GM21786 (cell line): ENCODE results near the gene RNF225.
"Not testable (repeated sequence)": the region's sequence is repeated elsewhere in the genome, so short reads cannot be mapped to it uniquely, and the experiment has no call there.

Source experiments
- ATAC-seq: cut with Tn5 transposase; IDR thresholded peaks from one replicate; pipeline ENCODE4 v1.9.1; 2021; ENCODE audit not compliant: unreplicated experiment

Gene RNF225

GRCh38 chr19:58407658-58408151, 12.2 kb downstream of the RNF225 start:
- no peak for ATAC-seq

- peak; percentile 90 for ATAC-seq
Observed at GRCh38 chr19:58408152-58409009, 12.9 kb downstream of the RNF225 start, which contains the start of gene ZNF584. Gene ZNF584, plus strand, starts transcription at chr19:58408649. Its CDS starts 499 bp downstream, at chr19:58409148.

DNA sequence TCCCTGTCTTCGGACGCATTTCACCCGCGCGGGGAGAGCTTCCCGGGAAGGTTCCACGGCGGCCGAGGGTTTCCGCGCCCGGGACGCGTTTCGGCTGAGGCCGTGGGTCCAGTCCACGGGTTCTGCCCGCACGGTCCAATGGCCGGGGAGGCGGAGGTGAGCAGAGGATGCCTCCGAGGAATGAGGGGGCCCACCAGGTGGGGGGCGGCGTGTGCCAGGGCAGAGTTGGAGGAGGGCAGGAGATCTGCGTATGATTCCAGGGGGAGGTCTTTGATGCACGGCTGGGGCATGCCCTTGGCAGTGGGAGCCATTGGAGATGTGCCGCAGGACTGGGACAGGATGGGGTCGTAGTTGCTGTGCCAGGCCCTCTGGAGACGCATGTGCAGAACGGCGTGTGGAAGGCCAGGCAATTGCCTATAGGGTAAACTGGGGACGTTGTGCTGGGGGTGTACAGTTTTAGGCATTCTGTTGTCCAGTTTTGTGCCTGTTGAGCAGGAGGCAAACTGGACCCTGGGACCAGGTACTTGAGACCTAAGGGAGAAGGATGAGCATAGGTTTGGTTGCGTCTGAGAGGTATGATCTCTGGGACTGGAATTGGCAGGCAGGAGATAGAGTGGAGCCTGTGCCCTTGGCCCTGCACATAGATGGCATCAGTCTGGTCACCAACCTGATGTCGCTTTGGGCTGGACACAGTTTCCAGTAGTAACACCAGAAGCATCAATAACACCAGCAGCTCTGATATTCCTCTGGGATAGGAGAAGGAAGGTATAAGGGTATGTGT, 13.7 kb downstream of the RNF225 start:
- ATAC-seq: no peak

DNA sequence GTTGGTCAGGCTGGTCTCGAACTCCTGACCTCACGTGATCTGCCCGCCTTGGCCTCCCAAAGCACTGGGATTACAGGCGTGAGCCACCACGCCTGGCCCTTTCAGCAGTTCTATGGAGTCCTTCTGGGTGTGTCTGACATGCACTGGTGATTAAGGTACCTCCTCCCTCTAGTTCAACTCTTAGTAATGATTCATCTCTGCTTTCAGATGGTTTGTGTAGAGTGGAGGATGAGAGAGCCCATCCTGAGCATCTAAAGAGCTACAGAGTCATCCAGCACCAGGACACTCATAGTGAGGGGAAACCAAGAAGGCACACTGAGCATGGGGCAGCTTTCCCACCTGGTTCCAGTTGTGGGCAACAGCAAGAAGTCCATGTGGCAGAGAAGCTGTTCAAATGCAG, 21.1 kb downstream of the RNF225 start:
- no peak for ATAC-seq

GRCh38 chr19:58417071-58417470, 21.6 kb downstream of the RNF225 start:
- no peak for ATAC-seq

- no peak for ATAC-seq
Observed at GRCh38 chr19:58428617-58429016, 33.2 kb downstream of the RNF225 start.

DNA sequence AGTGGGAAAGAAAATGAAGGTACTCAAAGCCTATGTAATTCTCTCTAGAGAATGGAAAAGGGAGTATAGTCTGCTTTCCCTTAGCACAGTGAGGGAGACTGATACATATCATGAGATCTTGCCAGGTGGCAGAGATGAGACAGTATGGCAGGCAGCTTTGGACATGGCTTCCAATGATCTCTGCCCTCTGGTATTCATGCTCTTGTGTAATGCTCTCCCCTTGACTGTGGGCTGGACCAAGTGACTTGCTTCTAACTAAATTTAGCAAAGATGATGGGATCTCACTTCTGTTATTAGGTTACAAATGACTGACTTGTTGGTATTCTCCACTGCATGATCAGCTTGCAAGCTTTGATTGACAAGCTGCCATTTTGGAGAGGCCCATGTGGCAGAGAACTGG, 34.3 kb downstream of the RNF225 start:
- ATAC-seq: no peak

- no peak for ATAC-seq
Observed at GRCh38 chr19:58434217-58434616, 38.8 kb downstream of the RNF225 start.

DNA sequence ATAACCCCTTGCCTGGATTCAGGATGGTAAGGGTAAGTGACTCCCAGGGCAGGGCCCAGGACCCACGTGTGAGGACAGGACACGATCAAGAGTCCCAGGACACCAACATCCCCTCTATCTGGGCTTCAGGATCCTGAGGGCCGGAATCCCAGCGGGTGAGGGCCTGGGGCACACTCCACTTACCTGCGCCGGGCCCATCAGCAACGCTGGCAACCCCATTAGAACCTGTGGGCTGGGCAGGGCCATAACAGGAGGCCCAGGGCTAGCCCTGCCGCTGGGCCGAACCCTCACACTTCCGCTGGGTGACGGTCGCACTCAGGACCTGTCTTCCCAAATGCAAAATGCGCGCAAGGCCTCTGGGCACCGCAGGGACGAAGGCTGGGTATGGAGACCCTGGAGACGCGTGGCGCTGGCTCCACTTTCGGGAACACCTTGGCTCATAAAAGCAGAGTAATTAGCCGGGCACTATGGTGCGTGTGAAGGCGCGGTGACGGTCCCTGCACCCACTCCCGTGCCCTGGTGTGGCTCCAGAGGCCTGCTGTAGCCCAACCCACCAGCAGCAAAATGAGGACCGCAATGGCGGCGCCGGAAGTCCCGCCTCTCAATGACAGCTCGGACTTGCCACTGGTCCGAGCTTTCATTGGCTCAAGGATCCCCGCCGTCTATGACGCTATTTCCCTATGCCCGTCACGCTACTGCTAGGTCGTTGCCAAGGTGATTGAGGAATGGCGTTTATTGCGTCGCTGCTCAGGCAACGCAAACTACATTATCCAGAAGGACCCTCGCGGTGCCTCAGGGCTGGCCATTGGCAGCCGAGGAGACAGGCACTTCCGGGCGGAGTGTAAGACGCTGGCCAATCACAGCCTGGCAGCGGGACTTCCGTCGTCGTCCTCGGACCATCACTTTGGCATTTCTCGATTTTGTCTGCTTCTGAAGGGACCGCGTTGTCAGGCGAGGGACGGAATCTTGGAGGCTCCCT, 44.4 kb downstream of the RNF225 start, which contains the start of gene ZNF132:
Gene ZNF132 (minus strand): TSS at position 578 of the 979 bp plus-strand sequence. CDS start 332 bp downstream, at position 246.
- ATAC-seq: peak; percentile 97

GRCh38 chr19:58440556-58440955, 45.1 kb downstream of the RNF225 start:
- ATAC-seq: no peak

DNA sequence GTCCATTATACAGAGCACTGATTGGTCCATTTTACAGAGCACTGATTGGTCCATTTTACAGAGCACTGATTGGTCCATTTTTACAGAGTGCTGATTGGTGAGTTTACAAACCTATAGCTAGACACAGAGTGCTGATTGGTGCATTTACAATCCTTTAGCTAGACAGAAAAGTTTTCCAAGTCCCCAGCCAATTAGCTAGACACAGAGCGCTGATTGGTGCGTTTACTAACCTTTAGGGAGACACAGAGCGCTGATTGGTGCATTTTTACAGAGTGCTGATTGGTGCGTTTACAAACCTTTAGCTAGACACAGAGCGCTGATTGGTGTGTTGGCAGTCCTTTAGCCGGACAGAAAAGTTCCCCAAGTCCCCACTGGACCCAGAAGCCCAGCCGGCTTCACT, 47.5 kb downstream of the RNF225 start:
- ATAC-seq: not testable (repeated sequence)
